Upper lobe of left lung (tissue), 6 donors: ENCODE measurements around the gene ACP6. TPM values are rescaled to one million over a fixed set of nuclear protein-coding genes. Genes with fewer than 3 reads are reported as not detected.
"Not testable (repeated sequence)": the region's sequence is repeated elsewhere in the genome, so short reads cannot be mapped to it uniquely, and the experiment has no call there.

Experiments
- ATAC-seq, 2 donors: fragments of 200-7000 bp; cut with Tn5 transposase; one replicate each; pipeline ENCODE4 v1.9.1; 2022; ENCODE audit warnings: mild to moderate bottlenecking in 2 of 2, moderate library complexity in 2 of 2; ENCODE audit not compliant: low FRiP score in 2 of 2
- DNase-seq, 2 donors: peaks; one replicate each; pipeline ENCODE4 v3.0.0-alpha.2; 2019 to 2020
- H3K27ac ChIP-seq, 4 donors: fragments of 200-600 bp; sonication (generic); one replicate each; pipeline ENCODE4 v1.5.1; 2016 to 2019
- H3K27me3 ChIP-seq, 4 donors: fragments of 200-600 bp; sonication (generic); one replicate each; pipeline ENCODE4 v1.5.1; 2017 to 2019
- H3K36me3 ChIP-seq, 4 donors: fragments of 200-600 bp; sonication (generic); one replicate each; pipeline ENCODE4 v1.5.1; 2016 to 2019
- H3K4me1 ChIP-seq, 4 donors: fragments of 200-600 bp; sonication (generic); one replicate each; pipeline ENCODE4 v1.5.1; 2018 to 2019
- H3K4me3 ChIP-seq, 4 donors: fragments of 200-600 bp; sonication (generic); one replicate each; pipeline ENCODE4 v1.5.1; 2017 to 2019; ENCODE audit warnings: mild to moderate bottlenecking in 2 of 4, moderate library complexity in 1 of 4
- H3K9me3 ChIP-seq, 4 donors: fragments of 200-600 bp; sonication (generic); one replicate each; pipeline ENCODE4 v1.5.1; 2018 to 2019
- CTCF ChIP-seq, 6 experiments: fragments of 450-650 bp in 4 of 6; fragments of 200-600 bp in 2 of 6; sonication (generic) in 2 of 6; IDR thresholded peaks; one replicate each; pipeline ENCODE4 v1.5.1; 2016 to 2019; ENCODE audit warnings: antibody characterized with exemption in 6 of 6
- EP300 ChIP-seq, 4 donors: sonication (generic); formaldehyde crosslinking; IDR thresholded peaks; one replicate each; pipeline ENCODE4 v1.5.1; 2017; ENCODE audit warnings: antibody characterized with exemption in 4 of 4, control low read depth in 2 of 4
- POLR2A ChIP-seq, 4 donors: fragments of 450-650 bp; IDR thresholded peaks; one replicate each; pipeline ENCODE4 v1.5.1; 2016 to 2017; ENCODE audit warnings: antibody characterized with exemption in 4 of 4, mild to moderate bottlenecking in 2 of 4
- POLR2AphosphoS5 ChIP-seq, 2 donors: sonication (generic); formaldehyde crosslinking; IDR thresholded peaks; one replicate each; pipeline ENCODE4 v1.5.1; 2017; ENCODE audit warnings: antibody characterized with exemption in 2 of 2
- WGBS, 2 donors: methylation state at CpG; one replicate each; pipeline ENCODE4 v1.1.5; 2017 to 2018; 5-methylcytosine and 5-hydroxymethylcytosine counted together
- total RNA-seq, 6 donors: library from RNA; depleted of rRNA in 4 of 6; stranded (reverse); fragments of >200 nt in 4 of 6; gene quantifications; one replicate each; pipeline versions ENCODE4 v1.1.0 to v1.2.1, GENCODE V29; 2016 to 2021
- donor health status: DM: no; HTN: no; CAD: no; lungs with moderate emphysema.
- donor health status: DM: no; HTN: yes; CAD: no; lungs with severe emphysema.

The ACP6 gene
- total RNA-seq, 6 donors from 2014 or later = 8.1 to 60.8 (median 21.6) TPM

DNA sequence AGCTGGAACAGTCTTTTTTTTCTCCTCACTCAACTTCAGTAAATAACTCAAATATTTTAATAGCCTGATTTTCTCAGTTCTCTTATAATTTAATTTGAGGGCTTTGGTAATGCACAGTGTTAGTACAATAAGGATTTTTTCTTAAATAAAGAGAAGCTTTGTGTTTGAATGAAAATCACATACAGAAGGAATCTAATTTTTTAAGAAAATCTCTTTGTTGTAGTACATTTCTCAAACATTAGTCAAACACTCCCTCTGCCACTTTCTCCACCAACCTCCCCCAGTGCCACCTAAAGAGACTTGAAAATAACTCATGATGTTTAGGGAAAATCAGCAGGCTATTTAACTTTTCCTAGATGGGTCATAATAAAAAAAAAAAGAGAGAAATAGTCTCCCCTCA is 42.3 kb upstream of the ACP6 start:
- DNase-seq (no peak), ATAC-seq (no peak)
- H3K9me3 ChIP-seq = no peaks in the 10 kb centered on the region
- H3K27me3 ChIP-seq = no peaks in the 10 kb centered on the region
- H3K4me1 ChIP-seq = peaks cover 0 to 2% (median 0%) of the 10 kb centered on the region in 4 donors
- no peak overlapping the region for H3K27ac ChIP-seq
- no peaks in the 10 kb centered on the region for H3K36me3 ChIP-seq
- H3K4me3 ChIP-seq = no peak overlapping the region
- no peak for TF ChIP-seq CTCF (IDR thresholded peaks at IDR 0.05)
- TF ChIP-seq POLR2A (IDR thresholded peaks at IDR 0.05) = no peak
- TF ChIP-seq EP300 (IDR thresholded peaks at IDR 0.05) = no peak
- TF ChIP-seq POLR2AphosphoS5 (IDR thresholded peaks at IDR 0.05) = no peak

DNA sequence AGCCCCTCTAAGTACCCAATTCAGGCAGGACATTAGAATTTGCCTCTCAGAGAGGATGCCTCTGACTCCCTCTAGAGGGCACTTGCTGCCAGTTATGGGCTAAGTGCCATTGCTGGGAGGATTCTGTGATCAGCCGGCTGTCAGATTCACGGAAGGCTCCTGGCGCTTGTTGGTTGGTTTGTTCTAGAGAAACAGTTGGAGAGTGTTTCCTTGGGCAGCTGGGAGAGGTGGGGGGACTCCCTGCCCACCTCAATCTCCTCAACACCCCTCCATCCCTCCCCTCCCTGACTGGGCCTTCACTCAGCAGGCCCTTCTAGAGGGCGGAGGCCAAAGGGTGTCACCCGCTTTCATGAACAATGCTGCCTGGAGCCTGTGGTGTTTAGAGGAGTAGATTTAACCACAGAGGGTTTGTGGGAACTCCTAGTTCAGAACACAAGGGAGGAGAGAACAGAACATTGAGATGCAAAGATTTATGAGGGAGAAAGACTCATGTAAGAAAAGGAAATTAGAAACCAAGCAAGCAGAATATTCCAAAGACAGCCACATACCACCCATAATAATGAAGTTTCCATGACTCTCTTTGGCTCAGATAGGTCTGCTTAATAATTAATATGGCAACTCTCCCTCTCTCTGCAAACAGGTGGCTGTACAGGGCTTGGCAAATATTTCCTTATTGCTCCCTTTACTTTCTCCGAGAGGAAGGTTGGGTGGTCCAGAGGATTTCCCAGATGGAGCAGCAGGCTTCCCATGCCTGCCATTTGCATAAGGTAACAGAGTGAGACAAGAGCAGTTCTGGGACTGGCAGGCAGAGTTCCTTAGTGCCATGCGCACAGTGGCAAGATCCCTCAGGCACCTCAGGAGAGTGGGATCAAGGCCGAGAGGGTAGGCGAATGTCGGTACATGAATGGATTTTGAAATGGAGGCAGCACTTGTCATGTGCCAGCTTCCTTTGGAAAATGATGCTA is 30.0 kb upstream of the ACP6 start:
- H3K27ac ChIP-seq = no peak overlapping the region
- no peak for TF ChIP-seq EP300 (IDR thresholded peaks at IDR 0.05)
- TF ChIP-seq POLR2AphosphoS5 (IDR thresholded peaks at IDR 0.05) = no peak
- peak; percentile 61 to 81 (median 70) for TF ChIP-seq CTCF (IDR thresholded peaks at IDR 0.05)
- H3K27me3 ChIP-seq = no peaks in the 10 kb centered on the region
- H3K36me3 ChIP-seq = no peaks in the 10 kb centered on the region
- H3K4me1 ChIP-seq = peaks cover 3 to 8% (median 5%) of the 10 kb centered on the region in 4 donors
- H3K9me3 ChIP-seq = no peaks in the 10 kb centered on the region
- WGBS, 2 donors = 60 to 61% methylated on average over 10 of the region's 10 CpGs
- H3K4me3 ChIP-seq = no peak overlapping the region
- ATAC-seq = peak; percentile 76 to 82
- DNase-seq = peak in 1 of 2 donors; percentile 56

GRCh38 chr1:147699686-147700041 is 29.3 kb upstream of the ACP6 start:
- ATAC-seq (peak in 1 of 2 donors; percentile 13), DNase-seq (no peak)
- Histone ChIP-seq H3K4me1 (peaks cover 3 to 8% (median 5%) of the 10 kb centered on the region in 4 donors), H3K4me3 (no peak overlapping the region), H3K27ac (no peak overlapping the region), H3K9me3 (no peaks in the 10 kb centered on the region), H3K36me3 (no peaks in the 10 kb centered on the region), H3K27me3 (no peaks in the 10 kb centered on the region)
- TF ChIP-seq CTCF (IDR thresholded peaks at IDR 0.05) (no peak), POLR2A (IDR thresholded peaks at IDR 0.05) (no peak), POLR2AphosphoS5 (IDR thresholded peaks at IDR 0.05) (no peak), EP300 (IDR thresholded peaks at IDR 0.05) (no peak)
- WGBS, 2 donors = 44 to 54% methylated on average over 3 of the region's 3 CpGs

DNA sequence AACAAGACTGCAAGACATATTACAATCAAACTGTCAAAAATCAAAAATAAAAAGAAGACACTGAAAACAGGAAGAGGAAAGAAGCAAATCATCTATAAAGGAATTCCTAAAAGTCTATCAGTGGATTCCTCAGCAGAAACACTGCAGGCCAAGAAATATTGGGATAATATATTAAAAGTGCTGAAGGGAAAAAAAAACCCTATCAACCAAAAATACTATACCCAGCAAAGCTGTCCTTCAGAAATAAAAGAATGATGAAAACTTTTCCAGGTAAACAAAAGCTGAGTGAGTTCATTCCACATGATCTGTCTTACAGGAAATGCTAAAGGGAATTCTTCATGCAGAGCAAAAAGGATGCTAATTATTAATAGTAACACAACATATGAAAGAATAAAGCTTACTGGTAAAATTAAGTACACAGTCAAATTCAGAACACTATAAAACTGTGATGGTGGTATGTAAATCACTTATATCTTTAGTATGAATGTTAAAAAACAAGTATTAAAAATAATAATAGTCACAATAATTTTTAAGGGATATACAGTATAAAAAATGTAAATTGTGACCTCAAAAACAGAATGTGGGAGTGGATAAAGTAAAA is 12.9 kb upstream of the ACP6 start:
- ATAC-seq (no peak), DNase-seq (no peak)
- H3K36me3 ChIP-seq = no peaks in the 10 kb centered on the region
- peaks cover 4 to 17% (median 9%) of the 10 kb centered on the region in 4 donors for H3K9me3 ChIP-seq
- no peak overlapping the region for H3K4me3 ChIP-seq
- TF ChIP-seq POLR2AphosphoS5 (IDR thresholded peaks at IDR 0.05) = no peak
- TF ChIP-seq CTCF (IDR thresholded peaks at IDR 0.05) = no peak
- no peak for TF ChIP-seq POLR2A (IDR thresholded peaks at IDR 0.05)
- TF ChIP-seq EP300 (IDR thresholded peaks at IDR 0.05) = no peak
- H3K27me3 ChIP-seq = no peaks in the 10 kb centered on the region
- H3K4me1 ChIP-seq = no peaks in the 10 kb centered on the region
- no peak overlapping the region for H3K27ac ChIP-seq

GRCh38 chr1:147680608-147681235 is 10.4 kb upstream of the ACP6 start:
- H3K4me3 ChIP-seq, H3K4me1 ChIP-seq, H3K27me3 ChIP-seq, ATAC-seq, H3K27ac ChIP-seq, H3K36me3 ChIP-seq: not testable (repeated sequence)
- WGBS, 2 donors = 98% methylated on average over 10 to 32 of the region's 38 CpGs
- peaks cover 8 to 24% (median 13%) of the 10 kb centered on the region in 4 donors for H3K9me3 ChIP-seq
- peak in 1 of 2 donors; percentile 61 for DNase-seq

GRCh38 chr1:147677681-147678080 is 7.4 kb upstream of the ACP6 start:
- not testable (repeated sequence) for H3K27me3 ChIP-seq, H3K36me3 ChIP-seq, H3K4me1 ChIP-seq, H3K4me3 ChIP-seq, ATAC-seq, H3K27ac ChIP-seq, DNase-seq
- 82 to 96% methylated on average over 5 of the region's 5 CpGs for WGBS, 2 donors
- H3K9me3 ChIP-seq = peaks cover 4 to 14% (median 10%) of the 10 kb centered on the region in 4 donors
